GM18499 (cell line): ENCODE results near the gene PPP1R14B.
"Not testable (repeated sequence)": the region's sequence is repeated elsewhere in the genome, so short reads cannot be mapped to it uniquely, and the experiment has no call there.

Experiments
- ATAC-seq: cut with Tn5 transposase; IDR thresholded peaks from one replicate; pipeline ENCODE4 v1.9.1; 2021; ENCODE audit warnings: moderate number of reproducible peaks; ENCODE audit not compliant: insufficient read depth, unreplicated experiment

PPP1R14B gene

DNA sequence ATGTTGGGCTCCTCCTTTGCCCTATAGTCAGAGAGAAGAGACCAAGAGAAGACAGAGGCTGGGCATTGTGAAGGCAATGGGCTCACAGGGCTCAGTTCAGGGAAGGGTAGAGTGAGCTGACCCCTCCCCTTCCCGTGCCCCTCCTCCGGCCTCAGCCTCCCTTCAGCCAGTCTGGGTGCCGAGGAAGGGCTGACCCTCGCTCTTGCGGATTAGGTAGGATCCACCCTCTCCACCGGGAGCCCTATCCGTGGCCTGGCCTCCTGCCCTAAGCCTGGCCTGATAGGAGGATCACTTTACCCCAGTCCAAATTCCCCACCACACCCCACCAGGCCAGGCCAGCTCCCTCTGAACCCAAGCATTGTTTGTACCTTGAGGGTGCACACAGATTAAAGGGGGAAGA, 1.8 kb upstream of the PPP1R14B start:
- no peak for ATAC-seq

DNA sequence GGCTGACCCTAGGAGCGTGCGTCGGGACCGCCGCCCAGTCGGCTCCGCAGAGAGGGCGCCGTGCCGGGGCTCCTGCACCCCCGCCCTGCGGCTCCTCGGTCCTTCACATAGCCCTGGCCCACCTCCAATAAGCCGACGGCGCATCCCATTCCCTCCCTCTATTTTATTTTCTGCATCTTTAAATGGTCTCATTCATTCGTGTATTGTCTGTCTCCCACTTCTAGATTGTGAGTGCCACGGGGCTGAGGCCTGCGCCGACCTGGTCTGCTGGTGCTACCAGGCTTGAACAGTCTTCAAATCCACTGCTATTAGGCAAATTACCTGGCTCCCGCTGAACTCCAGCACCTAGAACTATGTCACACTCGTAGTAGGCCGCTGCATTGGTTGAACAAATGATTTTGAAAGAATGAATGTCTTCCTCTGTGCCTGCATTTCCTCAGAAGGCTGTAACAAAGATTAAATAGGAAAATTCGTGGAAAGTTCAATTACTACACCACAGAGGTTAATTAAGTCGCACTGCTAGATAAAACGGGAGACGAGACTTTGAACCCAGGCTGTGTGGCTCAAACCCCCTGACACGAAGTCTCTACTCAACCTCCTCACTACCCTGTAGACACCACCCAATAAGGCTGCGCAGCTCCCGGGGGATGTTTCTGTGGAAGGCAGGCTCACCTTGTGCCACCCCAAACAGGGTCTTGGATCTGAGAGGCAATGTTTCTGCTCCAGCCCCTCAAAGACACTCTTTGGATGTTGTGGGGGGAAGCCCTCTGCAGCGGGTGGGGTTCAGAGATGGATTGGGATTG, 1.2 kb upstream of the PPP1R14B start:
- no peak for ATAC-seq

DNA sequence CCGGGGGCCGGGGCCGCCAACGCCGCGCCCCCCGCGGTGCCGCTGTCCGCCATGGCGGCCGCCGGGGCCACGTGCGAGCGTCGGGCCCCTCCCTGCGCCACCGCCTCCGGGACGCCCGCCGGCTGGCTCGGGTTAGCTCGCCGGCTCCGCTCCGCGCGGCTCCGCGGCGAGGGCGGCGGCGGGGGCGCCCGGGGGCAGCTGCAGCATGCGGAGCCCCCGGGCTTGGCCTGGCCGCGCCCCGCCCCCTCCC, 197 bp downstream of the PPP1R14B start:
- not testable (repeated sequence) for ATAC-seq

DNA sequence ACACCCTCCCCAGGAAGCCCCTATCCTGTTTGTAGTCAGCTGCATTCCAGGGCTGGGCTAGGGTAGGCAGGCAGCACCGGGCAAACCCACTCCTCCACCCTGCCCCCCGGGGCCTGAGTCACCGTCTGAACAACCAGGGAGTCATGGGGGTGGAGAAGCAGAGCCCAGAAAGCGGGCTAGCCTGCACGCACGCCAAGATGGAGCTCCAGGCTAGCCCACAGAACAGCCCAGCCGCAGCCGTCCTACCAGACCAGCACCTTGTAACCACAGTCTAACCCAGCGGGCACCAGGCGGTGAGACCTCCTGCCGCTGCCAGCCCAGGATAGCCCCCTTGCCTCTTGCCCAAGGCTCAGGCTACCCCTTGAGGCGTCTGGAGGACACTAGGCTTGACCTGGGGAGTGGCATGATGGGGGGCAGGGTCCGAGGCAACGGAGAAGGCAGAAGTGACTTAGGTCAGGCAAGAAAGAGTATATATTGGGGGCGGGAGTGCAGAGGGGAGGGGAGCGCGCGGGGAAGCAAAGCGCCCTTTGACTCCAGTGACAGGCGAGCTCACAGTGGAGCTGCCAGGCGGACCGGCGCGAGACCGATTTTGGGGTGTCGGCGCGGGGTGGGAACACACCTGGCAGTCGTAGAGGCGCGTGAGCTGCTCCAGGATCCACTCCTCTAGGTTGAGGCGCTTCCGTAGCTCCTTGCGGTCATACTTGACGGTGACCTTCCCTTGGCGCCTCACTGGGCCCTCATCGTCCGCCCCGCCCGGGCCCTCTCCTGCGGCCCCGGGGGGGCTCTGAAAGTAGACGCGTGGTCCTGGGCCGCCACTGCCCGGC, 734 bp downstream of the PPP1R14B start:
- no peak for ATAC-seq

DNA sequence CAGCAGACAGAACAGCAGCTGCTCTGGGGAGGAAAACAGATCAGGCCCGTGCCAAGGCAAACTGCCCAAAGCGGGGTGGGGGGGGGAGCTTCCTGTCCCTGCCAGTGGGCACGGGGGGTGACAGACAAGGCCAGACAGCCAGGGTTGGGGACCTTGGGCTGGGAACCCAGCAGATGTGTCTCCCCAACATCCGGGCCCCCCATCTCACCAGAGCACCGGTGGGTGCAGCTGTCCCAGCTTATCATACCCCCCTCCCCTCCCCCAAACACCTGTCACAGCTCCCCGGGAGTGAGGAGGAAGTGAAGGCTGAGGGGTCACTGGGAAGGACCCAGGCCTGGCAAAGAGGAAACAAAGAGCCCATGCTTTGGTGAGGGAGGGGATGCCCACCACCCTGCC, 1.3 kb downstream of the PPP1R14B start:
- no peak for ATAC-seq

DNA sequence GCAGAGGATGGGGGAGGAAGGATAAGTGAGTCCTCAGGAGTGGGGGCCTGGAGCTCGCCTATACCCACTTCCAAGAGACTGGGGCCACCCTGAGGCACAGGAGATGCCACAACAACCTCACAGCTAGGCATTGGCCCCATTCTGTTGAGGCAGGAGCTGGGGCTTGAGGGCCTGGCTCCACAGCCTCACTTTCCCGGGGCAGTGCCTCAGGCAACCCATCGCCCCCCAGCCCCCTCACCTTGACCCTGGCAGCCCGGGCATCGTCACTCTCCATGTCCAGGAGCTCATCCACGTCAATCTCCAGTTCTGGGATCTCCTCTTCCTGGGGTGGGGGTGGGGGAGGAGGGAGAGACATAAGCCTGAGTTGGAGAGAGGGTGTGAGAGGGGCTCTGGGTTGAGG, 1.8 kb downstream of the PPP1R14B start:
- ATAC-seq = no peak

DNA sequence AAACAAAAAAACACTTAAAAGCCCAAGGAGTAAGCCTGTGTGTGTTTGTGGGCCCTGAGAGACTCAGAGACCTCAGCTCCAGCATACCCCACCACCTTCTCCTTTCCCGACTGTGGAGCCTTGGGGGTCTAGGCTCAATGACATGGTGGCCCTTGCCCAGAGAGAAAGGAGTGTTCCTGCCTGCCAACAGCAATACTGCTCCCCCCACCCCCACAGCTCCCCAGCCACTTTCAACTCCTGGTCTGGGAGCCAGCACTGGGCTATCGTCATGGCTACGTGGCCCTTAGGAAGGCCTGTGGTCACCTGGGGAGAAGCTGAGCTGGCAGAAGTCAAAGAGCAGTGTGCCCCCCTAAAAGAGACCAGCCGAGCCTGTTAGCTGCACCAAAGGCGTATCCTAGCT, 2.6 kb downstream of the PPP1R14B start:
- ATAC-seq = no peak

DNA sequence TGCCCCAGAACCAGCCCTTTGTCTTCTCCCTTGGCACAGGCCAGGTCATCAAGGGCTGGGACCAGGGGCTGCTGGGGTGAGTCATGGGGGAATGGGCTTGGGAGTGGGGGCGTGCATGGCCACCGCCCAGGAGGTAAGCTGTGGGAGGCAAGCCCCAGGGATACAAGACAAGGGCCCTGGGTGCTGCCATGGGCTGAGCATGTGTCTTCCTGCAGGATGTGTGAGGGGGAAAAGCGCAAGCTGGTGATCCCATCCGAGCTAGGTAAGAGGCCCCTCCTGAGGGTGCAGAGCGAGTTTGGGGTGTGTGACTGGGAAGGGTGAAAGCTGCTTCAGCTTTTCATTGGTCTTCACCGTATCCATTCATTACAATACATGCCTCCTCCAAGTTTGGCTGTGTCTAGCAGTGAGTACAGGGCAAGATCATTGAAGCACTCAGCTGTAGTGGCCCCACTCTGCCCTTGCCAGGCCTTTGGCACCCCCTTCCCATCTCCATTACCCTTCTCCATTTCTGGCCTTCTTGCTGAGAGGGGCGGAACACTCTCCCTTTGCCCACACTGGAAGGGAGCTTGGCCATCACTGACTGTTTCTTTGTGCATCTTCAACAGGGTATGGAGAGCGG, 3.4 kb downstream of the PPP1R14B start:
- ATAC-seq = no peak

DNA sequence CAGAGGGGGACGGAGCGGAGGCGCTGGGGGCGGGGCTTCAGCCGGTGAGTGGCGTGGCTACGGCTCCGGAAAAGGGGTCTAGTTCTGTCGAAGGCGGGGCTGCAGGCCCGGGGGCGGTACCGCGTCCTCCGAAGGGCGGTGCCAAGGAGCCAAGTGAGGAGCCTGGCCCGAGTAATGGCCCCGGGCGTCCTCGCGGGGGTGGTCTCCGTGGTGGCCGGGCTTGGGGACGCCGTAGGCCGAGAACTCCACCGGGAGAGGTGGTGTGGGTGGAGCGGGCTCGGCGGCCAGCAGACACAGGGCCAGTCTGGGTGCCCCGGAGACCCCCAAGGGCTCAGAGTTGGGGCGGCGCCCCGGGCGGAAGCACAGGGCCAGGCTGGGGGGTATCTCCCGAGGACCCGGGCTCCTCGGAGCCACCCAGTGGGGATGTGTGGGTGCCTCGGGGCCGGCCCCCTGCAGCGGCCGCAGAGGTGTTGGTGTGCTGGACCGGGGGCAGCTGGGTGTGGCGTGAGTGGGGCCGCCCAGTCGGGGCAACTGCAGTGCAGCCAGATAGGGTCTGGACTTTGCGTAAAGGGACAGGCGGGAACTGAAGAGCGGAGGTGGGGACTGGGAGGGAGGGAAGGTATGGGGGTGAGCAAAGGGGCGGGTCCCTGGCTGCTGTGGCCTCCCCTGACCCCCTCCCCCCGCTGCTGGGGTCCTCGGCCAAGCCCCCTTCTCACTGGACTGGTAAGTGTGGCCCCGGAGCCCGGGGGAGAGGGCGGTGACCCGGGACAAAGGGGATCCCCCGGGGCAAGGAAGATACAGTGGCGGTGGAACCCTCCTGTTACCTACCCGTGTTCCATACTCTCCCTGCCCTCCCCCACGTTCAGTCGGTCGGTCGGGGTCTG, 5.0 kb downstream of the PPP1R14B start:
- ATAC-seq = no peak

DNA sequence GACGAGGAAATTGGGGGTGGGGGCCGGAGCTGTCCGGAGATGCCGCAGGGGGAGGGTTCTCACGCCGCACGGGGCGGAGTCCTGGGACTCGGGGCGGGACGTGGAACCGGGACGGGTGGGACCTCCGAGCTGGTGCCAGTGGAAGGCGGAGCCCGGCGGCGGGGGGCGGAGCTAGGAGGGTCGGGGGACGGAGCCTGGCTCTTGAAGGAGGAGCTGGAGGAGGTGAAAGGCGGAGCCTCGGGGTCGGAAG, 5.6 kb downstream of the PPP1R14B start:
- peak; percentile 39 for ATAC-seq

DNA sequence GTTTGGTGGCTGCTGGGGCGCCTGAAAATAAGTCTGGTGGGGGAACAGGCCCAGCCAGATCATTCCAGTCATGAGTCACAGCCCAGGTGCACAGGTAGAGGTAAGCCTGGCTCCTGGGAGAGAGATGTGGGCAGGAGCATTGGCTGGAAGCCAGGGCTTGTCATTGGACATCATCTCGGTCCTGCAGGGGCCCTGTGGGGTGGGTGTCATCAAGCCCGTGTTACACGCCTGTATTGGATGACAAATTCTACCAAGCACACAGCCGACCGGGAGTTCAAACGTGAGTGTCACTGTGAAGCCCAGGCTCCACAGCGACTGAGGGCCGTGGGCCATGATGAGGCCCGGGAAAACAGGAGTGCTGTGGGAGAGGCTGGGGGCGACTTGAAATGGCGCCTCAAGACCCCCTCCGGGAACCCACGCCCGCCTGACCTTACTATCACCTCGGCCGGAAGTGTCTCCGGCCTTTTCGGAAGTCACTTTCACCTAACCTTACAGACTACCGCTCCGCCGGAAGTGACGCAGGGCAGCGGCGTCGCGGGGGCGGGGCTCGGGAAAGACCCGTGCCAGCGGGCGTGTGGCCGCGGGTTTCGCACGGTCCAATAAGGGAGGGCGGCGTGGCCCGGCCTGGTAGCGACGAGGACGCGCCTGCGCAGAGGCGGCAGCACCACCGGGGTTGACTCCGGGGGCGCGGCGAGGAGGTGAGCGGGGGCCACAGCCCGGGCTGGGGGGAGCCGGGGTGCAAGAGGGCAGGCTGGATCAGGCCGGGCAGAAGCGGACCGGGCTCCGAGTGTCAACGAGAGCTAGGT, 6.1 kb downstream of the PPP1R14B start, which contains the start of gene FKBP2:
Gene FKBP2 (plus strand): TSS at position 661 of the 806 bp plus-strand sequence. CDS start 1,293 bp downstream, outside the sequence.
- peak; percentile 34 for ATAC-seq

DNA sequence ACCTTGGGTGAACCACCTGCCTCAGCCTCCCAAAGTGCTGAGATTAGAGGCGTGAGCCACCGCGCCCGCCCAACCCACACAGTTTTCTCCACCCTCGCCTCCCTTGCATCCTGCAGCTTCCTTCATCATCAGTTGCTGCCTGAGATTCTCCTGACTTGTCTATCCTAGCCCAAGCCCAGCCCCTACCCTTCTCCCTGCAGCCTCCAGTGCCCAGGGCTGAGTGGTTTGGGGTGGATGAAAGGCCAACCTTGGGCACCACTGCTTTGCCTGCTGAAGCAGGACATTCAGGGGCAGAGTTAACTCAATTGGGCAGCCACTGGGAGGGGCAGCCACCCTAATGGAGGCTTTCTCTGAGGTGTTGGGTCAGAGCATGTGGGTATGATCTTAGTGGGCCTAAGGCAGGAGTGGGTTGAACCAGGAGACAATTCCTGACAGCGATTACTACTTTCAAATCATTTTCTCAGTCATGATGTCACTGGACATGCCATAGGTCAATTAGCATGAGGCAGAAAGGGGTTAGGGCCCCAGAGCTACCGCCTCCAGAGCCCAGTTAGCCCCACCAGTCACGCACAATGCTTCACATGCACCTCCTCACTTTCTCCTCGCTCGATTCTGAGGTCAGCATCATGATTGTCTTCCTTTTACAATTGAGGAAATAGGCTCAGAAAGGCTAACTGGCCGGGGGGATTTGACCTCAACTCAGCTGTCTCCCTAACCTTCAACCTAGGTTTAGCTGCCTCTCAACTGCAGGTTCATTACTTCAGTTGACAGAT, 6.9 kb downstream of the PPP1R14B start:
- ATAC-seq = no peak

DNA sequence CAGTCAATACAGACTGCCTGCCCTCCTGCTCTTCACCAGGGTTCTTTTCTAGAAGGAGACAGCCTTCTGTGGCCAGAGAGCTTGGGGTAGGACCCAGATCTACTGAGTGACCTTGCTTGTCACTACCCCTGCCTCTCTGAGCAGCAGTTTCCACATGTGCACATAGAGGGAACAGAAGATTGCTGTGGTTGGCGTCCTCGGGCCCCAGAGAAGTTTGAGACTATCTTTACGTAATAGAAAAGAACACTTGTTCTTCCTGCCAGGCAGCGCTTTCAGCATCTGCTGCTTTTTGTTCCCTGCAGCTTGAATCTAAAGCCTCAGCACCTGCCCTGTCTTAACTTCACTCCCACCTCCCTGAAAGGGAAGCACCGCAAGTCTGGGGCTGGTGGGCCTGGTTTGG, 7.7 kb downstream of the PPP1R14B start:
- no peak for ATAC-seq

DNA sequence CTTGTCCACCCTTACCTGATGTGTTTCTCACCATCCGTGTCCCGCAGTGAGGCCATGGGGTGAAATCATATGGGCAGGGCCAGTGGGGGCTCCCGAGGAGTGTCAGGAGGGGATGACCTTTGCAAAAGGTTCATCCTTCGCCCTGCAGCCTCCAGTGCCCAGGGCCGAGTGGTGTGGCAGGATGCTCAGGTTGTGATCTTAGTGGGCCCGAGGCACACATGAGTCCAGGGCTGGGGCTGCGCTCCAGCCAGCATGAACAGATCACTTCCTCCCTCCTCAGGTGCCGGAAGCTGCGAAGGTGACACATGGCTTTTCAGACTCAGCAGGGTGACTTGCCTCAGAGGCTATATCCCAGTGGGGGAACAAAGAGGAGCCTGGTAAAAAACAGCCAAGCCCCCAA, 8.7 kb downstream of the PPP1R14B start:
- ATAC-seq = no peak

DNA sequence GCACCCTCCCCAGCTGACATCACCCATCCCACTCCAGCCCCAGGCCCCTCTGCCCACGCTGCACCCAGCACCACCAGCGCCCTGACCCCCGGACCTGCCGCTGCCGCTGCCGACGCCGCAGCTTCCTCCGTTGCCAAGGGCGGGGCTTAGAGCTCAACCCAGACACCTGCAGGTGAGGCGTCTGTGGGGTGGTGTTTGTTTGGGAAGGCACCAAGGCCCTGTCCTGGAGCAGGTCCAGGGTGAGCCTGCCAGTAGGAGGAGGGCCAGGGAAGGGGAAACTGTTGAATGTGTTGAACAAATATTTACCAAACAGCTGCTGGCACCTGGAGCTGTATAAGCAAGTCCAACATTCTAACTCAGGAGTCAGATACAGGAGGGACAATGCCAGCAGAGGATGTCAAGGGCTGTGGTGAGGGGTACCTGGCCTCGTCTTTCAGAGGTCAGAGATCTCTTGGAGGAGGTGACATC, 9.2 kb downstream of the PPP1R14B start:
- no peak for ATAC-seq

DNA sequence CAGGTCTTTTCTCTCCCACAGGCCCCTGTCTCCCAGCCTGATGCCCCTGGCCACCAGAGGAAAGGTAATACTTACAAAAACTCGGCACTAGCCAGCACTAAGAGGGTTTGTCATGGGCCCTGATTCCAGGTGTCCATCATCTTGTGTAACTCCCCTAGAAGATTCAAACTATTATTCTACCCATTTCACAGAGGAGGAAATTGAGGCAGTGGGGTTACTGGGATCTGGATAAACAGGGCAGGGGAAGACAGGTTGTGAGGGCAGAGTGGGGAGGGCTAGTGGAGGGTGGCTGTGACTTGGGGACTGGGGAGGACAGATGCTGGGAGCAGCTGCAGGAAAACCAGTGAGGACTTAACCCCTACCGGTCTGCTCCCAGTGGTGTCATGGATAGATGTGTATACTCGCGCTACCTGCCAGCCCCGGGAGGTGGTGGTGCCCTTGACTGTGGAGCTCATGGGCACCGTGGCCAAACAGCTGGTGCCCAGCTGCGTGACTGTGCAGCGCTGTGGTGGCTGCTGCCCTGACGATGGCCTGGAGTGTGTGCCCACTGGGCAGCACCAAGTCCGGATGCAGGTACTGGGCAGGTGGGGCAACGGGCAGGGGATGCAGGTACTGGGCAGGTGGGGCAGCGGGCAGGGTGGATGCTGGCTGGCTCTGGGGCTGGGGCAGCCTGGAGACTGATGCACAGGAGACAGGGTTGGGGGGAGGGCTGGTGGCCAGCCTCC, 11.1 kb downstream of the PPP1R14B start:
- no peak for ATAC-seq

DNA sequence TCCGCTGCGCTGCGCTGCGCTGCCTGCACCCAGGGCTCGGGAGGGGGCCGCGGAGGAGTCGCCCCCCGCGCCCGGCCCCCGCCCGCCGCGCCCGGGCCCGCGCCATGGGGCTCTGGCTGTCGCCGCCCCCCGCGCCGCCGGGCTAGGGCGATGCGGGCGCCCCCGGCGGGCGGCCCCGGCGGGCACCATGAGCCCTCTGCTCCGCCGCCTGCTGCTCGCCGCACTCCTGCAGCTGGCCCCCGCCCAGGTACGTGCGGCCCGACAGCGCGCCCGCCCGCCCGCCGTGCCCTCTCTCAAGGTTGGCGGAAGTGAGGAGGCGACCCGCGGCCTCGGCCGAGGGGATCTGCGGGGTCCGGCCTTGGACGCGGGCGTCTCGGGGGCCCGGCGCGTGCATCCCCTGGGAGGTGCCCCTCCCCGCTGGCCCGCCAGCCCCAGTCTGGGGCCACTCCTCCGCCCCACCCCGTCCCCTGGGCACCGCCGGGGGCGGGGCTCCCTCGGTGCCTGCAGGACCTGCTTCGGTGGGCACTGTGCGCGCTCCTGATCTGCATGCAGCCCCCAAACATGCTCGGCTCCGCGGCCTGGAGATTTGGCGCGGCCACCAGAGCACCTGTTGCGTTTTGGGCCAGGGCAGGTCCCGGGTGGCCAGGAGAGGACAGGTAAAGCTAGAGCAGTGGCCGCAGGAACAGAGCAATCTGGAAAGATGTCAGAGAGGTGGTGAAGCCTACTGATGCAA, 11.9 kb downstream of the PPP1R14B start:
- ATAC-seq = no peak
